Mesothelial cell of epicardium (in vitro differentiated cells): ENCODE measurements around the gene PHYHD1. TPM values are rescaled to one million over a fixed set of nuclear protein-coding genes. Genes with fewer than 3 reads are reported as not detected.
A peak's percentile ranks its signal among the peaks of the same experiment; 100 is the strongest.

Source experiments
- DNase-seq, 2 experiments: peaks; one replicate each; pipeline ENCODE4 v3.0.0; 2021; ENCODE audit warnings: low spot score in 2 of 2; ENCODE audit not compliant: unreplicated experiment in 2 of 2
- H3K27ac Mint-ChIP-seq: 2 replicates; pipeline ENCODE4 v1.8.0; 2021; ENCODE audit warnings: mixed read lengths
- H3K27me3 Mint-ChIP-seq: 2 replicates; pipeline ENCODE4 v1.8.0; 2021; ENCODE audit warnings: low read depth, mixed read lengths
- H3K36me3 Mint-ChIP-seq: 2 replicates; pipeline ENCODE4 v1.8.0; 2021; ENCODE audit warnings: mixed read lengths
- H3K4me1 Mint-ChIP-seq: 2 replicates; pipeline ENCODE4 v1.8.0; 2021; ENCODE audit warnings: mixed read lengths
- H3K4me3 Mint-ChIP-seq: 2 replicates; pipeline ENCODE4 v1.8.0; 2021; ENCODE audit warnings: mild to moderate bottlenecking, moderate library complexity, mixed read lengths
- H3K9me3 Mint-ChIP-seq: 2 replicates; pipeline ENCODE4 v1.8.0; 2021; ENCODE audit warnings: mixed read lengths
- CTCF ChIP-seq: fragments of 200-600 bp; sonication (generic); IDR thresholded peaks from one replicate; pipeline ENCODE4 v1.5.0; 2021; ENCODE audit warnings: antibody characterized with exemption; ENCODE audit not compliant: unreplicated experiment
- total RNA-seq: library from RNA; stranded (reverse); gene quantifications from 3 replicates; pipeline ENCODE4 v1.2.1, GENCODE V29; 2021

PHYHD1 gene
- total RNA-seq, 1 donor from 2014 or later = 24.3 TPM

GRCh38 chr9:128908372-128908771, 12.4 kb upstream of the PHYHD1 start:
- Mint-ChIP-seq H3K27me3 (no peaks in the 10 kb centered on the region), H3K4me3 (no peak overlapping the region), H3K9me3 (no peaks in the 10 kb centered on the region), H3K36me3 (peaks cover 23% of the 10 kb centered on the region), H3K27ac (no peak overlapping the region), H3K4me1 (peaks cover 20% of the 10 kb centered on the region)
- DNase-seq = no peak
- TF ChIP-seq CTCF = no peak

- TF ChIP-seq CTCF = no peak
- H3K4me3 Mint-ChIP-seq = no peak overlapping the region
- H3K27me3 Mint-ChIP-seq = no peaks in the 10 kb centered on the region
- no peaks in the 10 kb centered on the region for H3K9me3 Mint-ChIP-seq
- H3K4me1 Mint-ChIP-seq = peaks cover 20% of the 10 kb centered on the region
- no peak overlapping the region for H3K27ac Mint-ChIP-seq
- DNase-seq = no peak
- H3K36me3 Mint-ChIP-seq = peaks cover 23% of the 10 kb centered on the region
These were observed 10.9 kb upstream of the PHYHD1 start for GRCh38 chr9:128909859-128910258.

- Mint-ChIP-seq H3K4me1 (peaks cover 20% of the 10 kb centered on the region), H3K4me3 (no peak overlapping the region), H3K36me3 (peaks cover 23% of the 10 kb centered on the region), H3K9me3 (no peaks in the 10 kb centered on the region), H3K27ac (peak overlapping the region; percentile 4), H3K27me3 (no peaks in the 10 kb centered on the region)
- no peak for DNase-seq
- no peak for TF ChIP-seq CTCF
These were observed 9.9 kb upstream of the PHYHD1 start for GRCh38 chr9:128910906-128911305.

- no peak for DNase-seq
- H3K36me3 Mint-ChIP-seq = peaks cover 25% of the 10 kb centered on the region
- peak overlapping the region; percentile 79 for H3K27ac Mint-ChIP-seq
- H3K4me1 Mint-ChIP-seq = peaks cover 20% of the 10 kb centered on the region
- no peaks in the 10 kb centered on the region for H3K9me3 Mint-ChIP-seq
- TF ChIP-seq CTCF = no peak
- no peak overlapping the region for H3K4me3 Mint-ChIP-seq
- H3K27me3 Mint-ChIP-seq = no peaks in the 10 kb centered on the region
These were observed 9.2 kb upstream of the PHYHD1 start for GRCh38 chr9:128911529-128912035.

GRCh38 chr9:128912270-128912853, 8.4 kb upstream of the PHYHD1 start:
- no peaks in the 10 kb centered on the region for H3K9me3 Mint-ChIP-seq
- no peak overlapping the region for H3K4me3 Mint-ChIP-seq
- H3K27ac Mint-ChIP-seq = peak overlapping the region; percentile 79
- TF ChIP-seq CTCF = no peak
- no peak for DNase-seq
- H3K27me3 Mint-ChIP-seq = no peaks in the 10 kb centered on the region
- H3K36me3 Mint-ChIP-seq = peaks cover 27% of the 10 kb centered on the region
- peaks cover 22% of the 10 kb centered on the region for H3K4me1 Mint-ChIP-seq
